HG02943 (cell line): Measurements from ENCODE around the gene AJAP1.

Source experiments
- ATAC-seq: cut with Tn5 transposase; IDR thresholded peaks from one replicate; pipeline ENCODE4 v1.9.1; 2021; ENCODE audit warnings: mild to moderate bottlenecking, low read depth, moderate library complexity; ENCODE audit not compliant: unreplicated experiment

AJAP1 gene

DNA sequence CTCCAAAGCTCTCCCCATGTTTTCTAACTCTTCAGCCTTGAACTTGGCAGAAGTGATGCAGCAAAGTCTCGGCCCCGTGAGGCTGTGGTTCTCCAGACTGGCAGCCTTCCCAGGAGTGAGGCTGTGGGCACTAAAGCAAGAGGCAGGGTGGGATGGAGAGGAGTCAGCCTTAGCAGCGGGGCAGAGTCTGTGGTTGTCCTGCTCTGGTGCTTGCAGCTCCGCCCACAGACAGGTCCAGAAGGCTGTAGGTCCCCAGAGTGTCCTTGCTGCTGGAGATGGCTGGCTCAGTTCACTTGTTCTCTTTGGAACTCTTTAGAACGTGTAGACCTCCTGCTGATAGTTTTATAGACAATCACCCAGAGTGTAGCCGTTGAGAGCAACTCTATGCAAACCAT lies 142.6 kb downstream of the AJAP1 start:
- ATAC-seq: no peak

DNA sequence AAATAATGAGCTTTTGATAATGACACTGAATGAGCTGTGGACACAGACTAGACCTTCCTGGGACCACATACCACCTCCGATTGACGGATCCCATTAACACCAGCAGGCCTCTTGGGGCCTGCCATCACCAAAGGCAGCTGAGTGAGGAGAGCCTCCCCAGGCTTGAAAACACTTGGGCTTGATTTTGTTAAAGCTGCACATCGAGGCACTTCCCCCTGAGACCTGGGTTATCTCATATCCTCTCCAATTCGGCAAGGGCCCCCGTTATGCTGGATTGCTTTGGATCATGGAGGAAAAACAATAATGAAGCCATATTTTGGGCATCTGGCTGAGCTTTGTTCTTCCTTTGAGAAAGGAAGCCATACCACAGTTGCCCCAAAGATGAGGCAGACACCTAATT lies 143.0 kb downstream of the AJAP1 start:
- ATAC-seq: no peak

DNA sequence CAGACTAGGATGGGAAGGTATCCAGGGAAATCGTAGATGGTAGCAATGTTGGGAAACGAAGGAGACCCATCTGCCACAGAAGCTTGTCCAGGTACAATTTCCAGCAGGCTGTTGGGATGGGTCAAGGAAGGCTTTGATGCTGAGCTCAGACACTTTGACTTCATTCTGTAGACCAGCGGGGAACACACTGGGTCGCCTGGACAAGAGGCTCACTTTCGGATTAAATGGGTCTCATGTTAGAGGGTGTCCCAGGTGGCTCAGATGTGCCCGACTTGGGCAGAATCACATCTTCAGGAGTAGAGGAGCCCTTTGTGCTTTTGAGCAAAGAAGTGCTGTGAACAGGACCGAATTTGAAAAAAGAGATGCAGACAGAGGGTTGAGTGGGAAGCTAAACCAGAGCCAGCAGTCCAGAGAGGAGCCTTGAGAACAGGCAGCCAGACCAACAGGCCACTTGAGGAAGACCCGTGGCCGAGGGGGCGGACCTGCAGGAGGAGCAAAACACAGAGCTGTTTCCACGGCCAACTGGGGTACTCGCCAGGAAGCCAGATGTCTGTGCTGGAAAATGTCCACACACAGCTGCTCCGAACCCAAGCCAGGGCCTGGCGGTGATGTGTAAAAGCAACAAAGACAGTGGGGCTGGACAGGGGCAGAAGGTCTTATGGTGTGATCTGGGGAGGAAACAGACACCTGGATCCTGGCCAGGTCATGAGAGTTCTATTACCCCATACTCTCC lies 146.9 kb downstream of the AJAP1 start:
- no peak for ATAC-seq

DNA sequence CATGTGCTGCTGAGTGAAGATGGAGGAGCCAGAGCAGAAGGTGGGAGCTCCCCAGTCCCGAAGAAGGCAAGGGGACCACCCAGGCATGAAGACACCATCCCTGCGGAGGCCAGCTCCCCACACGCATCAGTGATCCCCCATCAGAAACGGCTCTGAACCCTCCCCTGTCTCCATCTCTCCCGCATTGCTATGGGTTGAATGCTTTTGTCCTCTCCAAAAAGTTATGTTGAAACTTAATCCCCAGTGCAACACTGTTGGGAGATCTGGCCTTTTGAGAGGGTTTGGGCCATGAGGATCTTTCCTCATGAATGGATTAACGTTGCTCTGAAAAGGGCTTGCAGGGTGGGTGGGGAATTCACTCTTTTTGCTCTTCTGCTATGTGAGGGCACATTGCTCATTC lies 147.6 kb downstream of the AJAP1 start:
- ATAC-seq: no peak

DNA sequence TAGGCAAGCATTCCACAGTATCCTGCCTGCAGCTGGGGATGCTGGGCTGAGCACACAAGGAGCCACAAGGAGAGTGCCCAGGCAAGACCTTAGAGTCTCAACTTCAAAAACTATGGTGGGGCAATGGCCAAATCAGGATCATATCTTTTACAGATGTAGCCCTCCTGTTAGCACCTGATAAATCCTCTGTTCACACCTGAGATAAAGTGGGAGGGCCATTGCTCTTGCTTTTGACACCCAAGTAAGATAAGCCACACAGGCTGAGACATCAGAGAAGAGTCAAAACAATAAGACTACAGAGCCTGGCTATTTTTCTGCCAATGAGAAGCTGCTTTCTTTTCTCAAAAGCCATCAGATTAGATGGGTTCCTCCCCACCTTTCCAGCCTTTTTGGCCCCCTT lies 148.9 kb downstream of the AJAP1 start:
- no peak for ATAC-seq

DNA sequence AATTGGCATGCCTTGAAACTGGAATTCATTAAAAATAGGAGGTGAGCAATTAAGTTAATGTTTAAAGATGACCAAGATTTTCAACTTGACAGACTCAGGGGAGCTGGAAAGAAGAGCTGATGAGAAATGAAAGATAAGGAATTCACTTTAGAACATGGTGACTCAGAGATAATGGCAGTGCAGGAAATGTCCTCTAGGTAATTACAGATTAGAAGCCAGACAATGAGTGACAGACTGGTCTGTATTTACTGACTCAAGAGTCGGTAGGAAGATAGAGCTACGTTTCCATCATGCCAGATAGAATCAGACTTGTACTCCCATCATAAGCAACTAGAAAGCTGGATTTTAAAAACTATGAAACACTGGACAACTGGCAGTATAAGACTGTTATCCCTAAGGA lies 151.6 kb downstream of the AJAP1 start:
- no peak for ATAC-seq

DNA sequence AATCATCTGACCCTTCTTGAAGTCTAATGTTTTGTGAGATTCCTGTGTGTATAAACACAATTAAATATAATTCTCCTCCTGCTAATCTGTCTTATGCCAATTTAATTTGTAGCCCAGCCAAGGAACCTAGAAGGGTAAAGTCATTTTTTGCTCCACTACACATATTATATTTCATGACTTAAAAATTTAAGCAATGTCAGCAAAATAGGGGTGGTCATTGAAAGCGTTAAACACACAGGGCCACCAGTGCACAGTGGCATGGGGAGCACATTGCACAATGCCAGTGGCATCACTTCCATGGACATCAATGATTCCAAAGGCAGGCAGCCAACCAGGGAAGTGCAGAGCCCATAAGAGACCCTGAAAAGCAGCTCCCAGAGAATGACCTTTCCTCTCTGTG lies 166.1 kb downstream of the AJAP1 start:
- no peak for ATAC-seq

DNA sequence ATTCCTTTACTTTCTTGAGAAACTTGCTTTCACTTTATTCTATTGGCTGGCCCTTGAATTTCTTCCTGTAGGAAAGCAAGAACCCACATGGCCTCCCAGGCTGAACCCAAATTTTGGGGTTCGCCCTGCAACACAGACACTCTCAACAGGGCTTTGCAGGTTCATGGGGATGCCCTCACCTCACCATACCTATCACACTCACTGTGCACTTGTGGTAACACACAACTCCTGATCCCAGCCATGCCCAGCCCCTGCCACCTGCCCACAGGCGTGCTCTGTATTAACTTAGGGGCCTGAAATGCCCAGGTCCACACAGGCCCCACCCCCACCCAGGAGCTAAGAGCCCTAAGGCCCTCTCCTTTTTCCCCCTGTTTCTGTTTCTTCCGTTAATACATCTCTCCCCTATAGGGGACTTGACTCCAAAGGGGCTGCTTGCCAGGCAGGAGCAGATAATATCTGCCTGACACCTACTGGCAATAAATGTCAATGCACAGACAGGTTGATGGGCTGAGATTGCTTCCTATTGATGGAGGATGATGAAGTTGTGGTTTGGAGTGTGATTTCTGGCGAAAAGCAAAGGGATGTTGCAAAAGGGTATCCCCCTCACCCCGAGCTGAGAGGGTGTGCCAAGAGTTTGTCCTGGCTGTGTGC lies 171.5 kb downstream of the AJAP1 start:
- ATAC-seq: no peak

DNA sequence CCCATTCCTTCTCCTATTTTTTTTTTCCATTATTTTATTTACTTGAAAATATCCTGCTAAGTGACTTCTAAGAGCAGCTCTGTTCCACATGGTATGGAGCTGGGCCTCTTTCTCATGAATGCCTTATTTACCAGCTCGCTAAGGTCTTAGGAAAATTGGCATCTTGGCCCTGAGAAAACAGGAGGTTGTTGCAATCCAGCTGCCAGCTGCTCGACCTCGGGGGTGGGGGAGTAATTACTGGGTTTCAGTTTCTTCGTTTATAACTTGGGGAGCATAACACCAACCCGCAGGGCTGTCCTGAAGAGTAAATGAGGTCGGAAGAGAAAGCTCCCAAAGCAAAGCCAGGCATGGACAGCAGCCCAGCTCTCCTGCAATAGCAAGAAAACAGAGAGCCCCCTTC lies 176.3 kb downstream of the AJAP1 start:
- ATAC-seq: no peak

DNA sequence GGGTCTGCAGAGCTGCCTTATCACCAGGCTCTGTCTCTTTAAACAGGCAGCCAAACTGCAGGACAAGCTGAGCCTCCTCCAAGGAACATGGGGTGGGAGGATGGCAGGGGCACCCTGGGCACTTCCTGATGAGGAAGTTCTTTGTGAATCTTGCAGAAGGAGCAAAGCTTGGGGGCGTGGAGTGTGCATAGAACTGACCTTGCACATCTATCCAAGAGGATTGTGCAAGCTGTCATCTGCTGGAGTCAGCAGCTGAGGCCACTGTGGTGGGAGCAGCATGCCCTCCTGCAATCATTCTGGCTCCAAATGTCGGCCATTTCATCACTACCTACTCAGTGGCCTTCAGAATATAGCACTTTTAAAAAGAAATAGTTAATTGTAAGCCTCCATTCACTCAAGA lies 182.2 kb downstream of the AJAP1 start:
- ATAC-seq: no peak

DNA sequence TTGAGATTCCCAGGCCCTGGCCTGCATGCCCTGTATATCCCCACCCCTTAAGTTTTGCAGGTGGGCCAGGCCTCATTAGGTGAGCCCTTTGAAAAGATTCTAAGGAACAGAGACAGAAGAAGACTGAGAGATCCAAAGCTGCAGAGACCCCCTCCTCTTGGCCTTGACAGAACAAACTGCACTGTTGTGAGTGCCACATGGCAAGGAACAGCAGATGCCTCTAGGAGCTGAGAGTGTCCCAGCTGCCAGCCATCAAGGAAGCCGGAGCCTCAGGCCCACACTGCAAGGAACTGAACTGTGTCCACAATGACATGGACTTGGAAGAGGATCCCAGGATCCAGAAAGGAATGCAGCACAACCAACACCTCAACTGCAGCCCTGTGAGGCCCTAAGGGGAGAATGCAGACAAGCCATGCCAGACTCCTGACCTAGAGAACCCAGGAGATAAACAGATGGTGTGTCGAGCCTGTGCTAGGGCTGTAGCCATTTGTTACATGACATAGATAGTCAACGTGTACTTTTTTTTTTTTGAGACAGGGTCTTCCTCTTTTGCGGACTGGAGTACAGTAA lies 182.7 kb downstream of the AJAP1 start:
- ATAC-seq: no peak

DNA sequence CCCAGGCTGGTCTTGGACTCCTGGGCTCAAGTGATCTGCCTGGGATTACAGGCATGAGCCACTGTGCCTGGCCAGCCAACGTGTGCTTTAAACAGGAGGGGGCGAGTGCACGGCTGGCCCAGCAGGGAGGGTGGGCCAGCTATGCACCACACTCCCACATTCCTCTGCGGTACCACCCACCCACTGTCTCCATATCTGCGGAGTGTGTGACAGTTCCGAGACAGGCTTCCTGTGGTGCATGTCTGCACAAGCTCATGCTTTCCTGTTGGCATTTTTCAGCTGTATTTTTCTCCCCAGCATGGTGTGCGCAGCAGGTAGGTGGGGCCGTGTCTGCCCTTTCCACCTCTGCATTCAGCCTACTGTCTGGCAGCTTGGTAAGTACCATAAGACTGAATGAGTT lies 183.3 kb downstream of the AJAP1 start:
- no peak for ATAC-seq

DNA sequence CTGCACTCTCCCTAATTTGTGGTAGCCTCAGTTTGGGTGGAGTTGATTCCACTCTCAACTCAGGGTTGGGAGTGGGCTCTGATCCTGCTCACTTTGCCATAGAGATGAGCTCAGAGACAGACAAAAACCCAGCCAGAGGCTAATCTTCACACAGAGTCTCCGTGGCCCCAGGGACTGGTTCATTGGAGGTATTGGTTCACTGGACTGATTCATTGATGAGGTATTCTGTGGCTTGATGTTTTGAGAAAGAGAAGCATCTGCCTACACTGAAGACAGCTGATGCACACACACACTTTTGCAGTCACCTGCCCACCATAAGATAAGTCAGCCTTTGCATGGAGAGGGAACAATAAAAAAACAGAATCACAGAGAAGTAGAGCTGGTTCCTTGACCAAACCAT lies 183.8 kb downstream of the AJAP1 start:
- ATAC-seq: no peak
